ENCODE results near the gene ECI1.

Gene ECI1

GRCh38 chr16:2238150-2238837 lies 13.1 kb downstream of the ECI1 start:
- no peak for DNase-seq
- in situ Hi-C loops (cut with MboI; ENCODE audit: low pct_unique_long_range_greater_than_20kb, low sequenced_read_pairs) = no loop called here

GRCh38 chr16:2237493-2238149 lies 13.8 kb downstream of the ECI1 start:
- in situ Hi-C loops (cut with MboI; ENCODE audit: low pct_unique_long_range_greater_than_20kb, low sequenced_read_pairs) = no loop called here
- no peak for DNase-seq

DNA sequence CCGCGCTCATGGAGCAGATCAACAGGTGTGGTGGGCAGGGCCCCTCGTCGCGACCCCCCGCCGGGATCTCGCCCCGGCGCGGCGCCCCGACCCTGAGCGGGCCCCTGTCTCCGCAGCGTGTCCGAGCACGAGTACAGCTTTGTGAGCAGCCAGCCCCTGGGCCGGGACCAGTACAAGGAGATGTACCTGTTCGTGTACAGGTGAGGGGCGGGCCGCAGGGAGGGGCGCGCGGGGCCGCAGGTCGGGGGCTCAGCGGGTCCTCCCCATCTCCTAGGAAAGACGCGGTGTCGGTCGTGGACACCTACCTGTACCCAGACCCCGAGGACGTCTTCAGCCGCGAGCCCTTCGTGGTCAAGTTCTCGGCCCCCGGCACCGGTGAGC lies 14.3 kb downstream of the ECI1 start:
- no peak for DNase-seq
- in situ Hi-C loops (cut with MboI; ENCODE audit: low pct_unique_long_range_greater_than_20kb, low sequenced_read_pairs) = no loop called here

DNA sequence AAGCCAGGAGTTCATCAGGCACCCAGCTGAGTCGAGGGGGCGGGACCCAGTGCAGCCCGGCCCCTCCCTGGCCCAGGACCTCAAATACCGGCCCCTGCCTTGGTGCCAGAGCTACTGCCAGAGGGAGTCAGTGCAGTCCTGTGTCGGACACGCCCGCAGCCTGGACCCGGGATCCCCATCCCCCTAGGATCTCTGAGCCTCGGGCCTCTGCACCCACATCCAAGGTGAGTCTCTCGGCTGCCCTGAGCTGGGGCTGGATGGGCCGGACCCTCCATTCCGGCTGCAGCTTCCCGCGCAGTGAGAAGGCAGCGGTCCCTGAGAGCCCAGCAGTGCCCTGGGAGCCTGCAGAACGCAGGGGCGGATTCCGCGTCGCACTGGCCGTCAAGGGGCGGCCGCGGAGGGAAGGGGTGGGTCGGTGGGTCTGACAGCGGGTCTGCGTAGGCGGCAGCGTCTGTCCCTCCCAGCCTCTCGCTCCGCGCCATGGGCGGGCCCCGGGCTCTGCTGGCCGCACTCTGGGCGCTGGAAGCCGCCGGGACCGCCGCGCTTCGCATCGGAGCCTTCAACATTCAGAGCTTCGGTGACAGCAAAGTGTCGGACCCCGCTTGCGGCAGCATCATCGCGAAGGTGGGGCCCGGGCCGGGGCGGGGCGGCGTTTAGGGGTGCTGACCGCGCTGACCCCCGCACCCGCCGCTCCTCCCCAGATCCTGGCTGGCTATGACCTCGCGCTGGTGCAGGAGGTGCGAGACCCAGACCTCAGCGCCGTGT lies 14.9 kb downstream of the ECI1 start, which contains the start of gene DNASE1L2:
DNASE1L2 (plus strand) TSS at position 108 of the 765 bp plus-strand sequence; CDS start at position 481, 373 bp downstream.
- in situ Hi-C loops (cut with MboI; ENCODE audit: low pct_unique_long_range_greater_than_20kb, low sequenced_read_pairs) = no loop called here
- no peak for DNase-seq

DNA sequence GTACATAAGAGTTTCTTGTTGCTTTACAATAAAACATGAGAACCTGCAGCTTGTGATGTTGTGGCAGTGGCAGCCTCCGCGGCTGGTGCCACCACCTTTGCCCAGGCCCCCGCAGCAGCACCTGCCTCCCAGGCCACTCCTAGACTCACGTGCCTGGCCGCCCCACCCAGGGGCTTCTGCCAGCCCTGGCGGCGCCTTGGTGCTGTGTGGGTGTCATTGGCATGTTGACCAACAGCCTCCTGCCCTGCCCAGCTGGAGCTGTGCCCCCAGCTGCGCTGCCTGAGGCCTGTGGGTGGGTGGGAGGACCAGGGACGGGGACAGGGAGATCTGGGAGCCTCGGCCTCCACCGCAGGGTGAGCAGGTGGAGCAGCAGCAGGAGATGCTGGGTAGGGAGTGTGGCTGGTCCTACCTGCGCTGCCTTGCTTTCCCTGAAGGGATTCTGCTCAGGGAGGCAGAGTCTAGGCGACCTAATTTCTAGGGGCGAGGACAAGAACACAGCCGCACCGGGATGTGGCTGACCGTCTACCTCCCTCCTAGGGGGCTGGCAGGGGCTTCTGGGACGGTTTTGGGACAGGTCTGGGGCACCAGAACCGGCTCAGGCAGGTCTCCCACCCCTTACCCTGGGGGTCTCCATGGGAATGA lies 15.6 kb downstream of the ECI1 start:
- no peak for DNase-seq
- in situ Hi-C loops (cut with MboI; ENCODE audit: low pct_unique_long_range_greater_than_20kb, low sequenced_read_pairs) = no loop called here

GRCh38 chr16:2235234-2235651 lies 16.1 kb downstream of the ECI1 start:
- DNase-seq = no peak
- in situ Hi-C loops (cut with MboI; ENCODE audit: low pct_unique_long_range_greater_than_20kb, low sequenced_read_pairs) = no loop called here

DNA sequence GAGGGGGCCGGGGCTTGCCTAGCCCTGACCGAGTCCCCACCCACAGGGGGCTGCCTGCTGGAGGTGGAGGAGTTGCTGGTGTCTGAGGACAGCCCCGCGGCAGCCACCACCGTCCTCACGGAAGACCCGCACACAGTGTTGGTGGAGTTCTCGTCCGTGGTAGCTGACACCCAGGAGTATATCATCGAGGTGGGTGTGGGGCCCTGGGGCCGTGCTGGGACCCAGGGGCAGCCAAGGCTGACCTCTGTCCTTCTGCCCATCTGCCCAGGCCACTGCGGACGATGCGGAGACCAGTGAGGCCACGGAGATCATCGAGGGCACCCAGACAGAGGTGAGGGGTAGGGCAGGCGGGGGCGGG lies 16.6 kb downstream of the ECI1 start:
- in situ Hi-C loops (cut with MboI; ENCODE audit: low pct_unique_long_range_greater_than_20kb, low sequenced_read_pairs) = no loop called here
- DNase-seq = no peak

- in situ Hi-C loops (cut with MboI; ENCODE audit: low pct_unique_long_range_greater_than_20kb, low sequenced_read_pairs) = no loop called here
- no peak for DNase-seq
These were observed 17.2 kb downstream of the ECI1 start for GRCh38 chr16:2233872-2234812.

- DNase-seq = no peak
- in situ Hi-C loops (cut with MboI; ENCODE audit: low pct_unique_long_range_greater_than_20kb, low sequenced_read_pairs) = no loop called here
These were observed 18.2 kb downstream of the ECI1 start for GRCh38 chr16:2233046-2233775.

DNA sequence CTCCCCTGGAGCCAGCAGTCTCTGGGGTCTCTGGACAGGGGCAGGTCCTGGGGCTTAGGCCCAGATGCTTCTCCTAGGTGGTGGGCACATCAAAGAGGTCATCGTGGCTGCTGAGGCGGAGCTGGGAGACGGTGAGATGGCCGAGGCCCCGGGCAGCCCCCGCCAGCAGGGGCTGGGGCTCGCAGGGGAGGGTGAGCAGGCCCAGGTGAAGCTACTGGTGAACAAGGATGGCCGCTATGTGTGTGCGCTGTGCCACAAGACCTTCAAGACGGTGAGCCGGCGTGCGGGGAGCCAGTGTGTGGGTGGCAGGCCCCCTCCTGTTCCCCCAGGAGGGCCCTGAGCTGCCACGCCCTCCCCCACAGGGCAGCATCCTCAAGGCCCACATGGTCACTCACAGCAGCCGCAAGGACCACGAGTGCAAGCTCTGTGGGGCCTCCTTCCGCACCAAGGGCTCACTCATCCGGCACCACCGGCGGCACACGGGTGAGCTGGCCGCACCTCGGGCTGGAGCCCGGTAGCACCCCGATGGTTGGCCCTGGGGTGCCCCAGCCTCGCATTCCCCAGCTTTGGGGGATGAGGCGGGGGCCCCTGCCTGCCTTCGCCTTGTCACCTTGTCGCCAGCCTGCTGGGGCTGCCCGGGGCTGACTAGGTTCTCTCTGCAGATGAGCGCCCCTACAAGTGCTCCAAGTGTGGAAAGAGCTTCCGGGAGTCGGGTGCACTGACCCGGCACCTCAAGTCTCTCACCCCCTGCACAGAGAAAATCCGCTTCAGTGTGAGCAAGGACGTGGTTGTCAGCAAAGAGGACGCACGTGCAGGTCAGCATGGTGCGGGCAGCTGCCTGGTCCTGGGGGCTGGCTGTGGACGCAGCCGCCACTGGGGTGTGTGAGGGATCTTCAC lies 19.0 kb downstream of the ECI1 start:
- no peak for DNase-seq
- in situ Hi-C loops (cut with MboI; ENCODE audit: low pct_unique_long_range_greater_than_20kb, low sequenced_read_pairs) = no loop called here

DNA sequence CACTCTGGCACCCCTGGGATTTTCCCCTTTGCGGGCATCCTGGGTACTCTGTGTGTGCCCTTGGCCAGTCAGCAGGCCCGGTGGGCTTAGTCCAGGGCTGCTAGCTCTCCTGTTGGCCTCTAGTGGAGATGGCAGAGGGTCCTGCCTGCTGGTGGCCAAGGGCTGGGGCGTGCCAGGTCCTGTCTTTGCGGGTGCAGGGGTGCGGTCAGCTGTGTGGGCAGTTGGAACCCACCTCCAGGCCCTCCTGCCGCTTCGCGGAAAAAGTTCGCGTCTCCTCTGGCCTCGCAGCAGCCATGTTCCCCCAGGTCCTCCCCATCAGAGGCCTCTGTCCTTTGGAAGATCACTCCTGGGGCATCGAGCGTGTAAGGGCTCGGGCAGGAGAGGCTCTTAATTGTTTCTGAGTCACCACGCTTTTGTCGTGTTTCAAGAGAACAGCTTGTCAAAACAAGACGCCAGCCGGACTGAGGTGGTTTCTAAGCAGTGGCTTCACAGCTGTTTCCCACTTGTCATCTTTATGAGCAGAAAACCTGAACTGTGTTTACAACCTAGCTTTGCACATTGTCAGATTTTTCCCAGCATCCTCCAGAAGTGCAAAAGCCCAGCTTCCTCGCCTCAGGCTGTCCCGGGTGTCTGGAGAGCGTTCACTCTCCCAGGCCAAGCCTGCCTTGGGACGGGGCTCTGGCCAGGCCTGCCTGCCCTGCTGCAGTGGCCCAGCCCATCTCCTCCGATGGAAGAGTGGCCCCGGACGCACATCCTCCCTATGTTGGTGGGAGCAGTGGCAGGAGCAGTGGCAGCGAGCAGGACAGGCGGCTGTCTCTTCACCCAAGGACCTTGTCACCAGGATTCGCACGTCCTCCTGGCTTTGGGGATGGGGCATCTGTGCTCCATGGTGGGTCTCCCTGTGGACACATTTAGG lies 20.1 kb downstream of the ECI1 start:
- in situ Hi-C loops (cut with MboI; ENCODE audit: low pct_unique_long_range_greater_than_20kb, low sequenced_read_pairs) = no loop called here
- DNase-seq = no peak

DNA sequence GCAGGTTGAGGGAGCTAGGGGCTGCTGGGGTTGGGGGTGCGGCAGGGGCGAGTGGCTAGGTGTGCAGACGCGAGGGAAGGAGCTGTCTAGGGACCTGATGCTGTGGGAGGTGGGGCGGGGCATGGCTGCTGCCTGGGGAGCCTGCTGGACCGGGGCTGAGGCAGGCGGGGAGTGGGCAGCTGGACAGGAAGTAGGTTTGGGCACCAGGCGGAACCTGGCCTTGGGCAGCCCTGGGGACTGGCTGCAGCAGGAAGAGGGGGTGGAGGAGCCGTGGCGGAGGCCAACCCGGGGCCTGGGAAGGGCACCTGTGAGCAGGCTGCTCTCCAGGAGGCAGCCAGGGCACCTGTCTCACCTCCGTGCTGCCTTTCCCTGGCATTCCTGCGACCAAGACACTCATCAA lies 21.0 kb downstream of the ECI1 start:
- DNase-seq = no peak
- in situ Hi-C loops (cut with MboI; ENCODE audit: low pct_unique_long_range_greater_than_20kb, low sequenced_read_pairs) = no loop called here

GRCh38 chr16:2229632-2230250 lies 21.6 kb downstream of the ECI1 start:
- DNase-seq = no peak
- in situ Hi-C loops (cut with MboI; ENCODE audit: low pct_unique_long_range_greater_than_20kb, low sequenced_read_pairs) = no loop called here

- in situ Hi-C loops (cut with MboI; ENCODE audit: low pct_unique_long_range_greater_than_20kb, low sequenced_read_pairs) = no loop called here
These were observed 22.3 kb downstream of the ECI1 start for GRCh38 chr16:2229091-2229490.

DNA sequence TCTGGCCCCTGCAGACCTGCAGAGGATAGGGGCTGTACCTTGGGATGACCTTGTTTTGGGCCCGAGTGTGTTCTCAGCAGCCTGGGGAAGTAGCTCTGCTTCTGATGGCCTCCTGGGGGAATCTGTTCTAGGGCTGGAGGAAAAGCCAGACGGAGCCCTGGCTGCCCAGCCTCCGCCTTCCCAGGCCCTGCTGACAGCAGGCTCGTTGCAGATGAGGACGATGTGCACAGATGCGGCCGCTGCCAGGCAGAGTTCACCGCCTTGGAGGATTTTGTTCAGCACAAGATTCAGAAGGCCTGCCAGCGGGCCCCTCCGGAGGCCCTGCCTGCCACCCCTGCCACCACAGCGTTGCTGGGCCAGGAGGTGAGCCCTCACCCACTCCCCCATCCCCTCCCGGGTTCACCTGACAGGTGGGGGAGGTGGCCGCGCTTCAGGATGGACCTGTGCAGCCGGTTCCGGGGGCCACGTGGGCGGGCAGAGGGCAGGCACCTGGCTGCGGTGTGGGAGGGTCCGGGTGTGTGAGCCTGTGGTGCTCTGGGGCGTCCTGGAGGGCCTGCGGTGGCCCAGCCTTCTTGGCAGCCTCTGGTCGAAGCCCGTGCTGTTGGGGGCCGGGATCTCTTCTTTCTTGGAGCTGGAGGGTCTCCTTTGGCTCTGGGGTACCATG lies 23.1 kb downstream of the ECI1 start:
- no peak for DNase-seq
- in situ Hi-C loops (cut with MboI; ENCODE audit: low pct_unique_long_range_greater_than_20kb, low sequenced_read_pairs) = no loop called here

More at GRCh38 chr16:2229091-2229490, 22.3 kb downstream of the ECI1 start:
- no peak for DNase-seq

Data from KBM-7 (cell line).